Panc1 (cell line): ENCODE data around the gene CCDC110. TPM values are rescaled to one million over a fixed set of nuclear protein-coding genes. Genes with fewer than 3 reads are reported as not detected.
A peak's percentile ranks its signal among the peaks of the same experiment; 100 is the strongest.

Source experiments
- ATAC-seq: fragments of 200-7000 bp; cut with Tn5 transposase; 2 replicates; pipeline ENCODE4 v1.9.1; 2020; ENCODE audit warnings: mild to moderate bottlenecking, moderate library complexity
- BruUV-seq: library from RNA; stranded (reverse); fragments of 400-500 nt; replicated peaks from 2 replicates; lab custom pipeline; 2021; lab: Mats Ljungman, UMichigan
- CTCF ChIA-PET: fragments of 300-600 bp; sonication (Branson Sonifier 250); formaldehyde crosslinking; loops from one replicate; lab custom pipeline; 2022; ENCODE audit warnings: antibody characterized with exemption; lab: Charles Lee
- POLR2A ChIA-PET: fragments of 300-600 bp; sonication (Branson Sonifier 250); formaldehyde crosslinking; loops from one replicate; lab custom pipeline; 2022; ENCODE audit warnings: antibody characterized with exemption; lab: Charles Lee
- DNase-seq: peaks from one replicate; pipeline ENCODE4 v3.0.0-alpha.2; 2010; ENCODE audit warnings: low read depth, low spot score
- H3K27ac ChIP-seq: 2 replicates; pipeline ENCODE4 v1.5.1; 2011; ENCODE audit warnings: mild to moderate bottlenecking, low read length, inconsistent platforms
- H3K27me3 ChIP-seq: fragments of 200-500 bp; sonication (Bioruptor generic); 2 replicates; pipeline ENCODE4 v1.6.0; 2014; ENCODE audit warnings: low read length, inconsistent platforms; ENCODE audit not compliant: control insufficient read depth, insufficient read depth
- H3K36me3 ChIP-seq: fragments of 200-500 bp; sonication (Bioruptor generic); 2 replicates; pipeline ENCODE4 v1.5.1; 2014; ENCODE audit warnings: inconsistent platforms, mild to moderate bottlenecking, low read length, moderate library complexity; ENCODE audit not compliant: control insufficient read depth, insufficient read depth
- H3K4me1 ChIP-seq: 2 replicates; pipeline ENCODE4 v1.5.1; 2011; ENCODE audit warnings: inconsistent platforms, mild to moderate bottlenecking, low read length, moderate library complexity; ENCODE audit not compliant: control insufficient read depth, insufficient read depth
- H3K4me3 ChIP-seq, 2 experiments: 2 replicates each; pipeline ENCODE4 v1.5.1; 2011 to 2012; ENCODE audit warnings: low read depth in 2 of 2, low read length in 2 of 2, mild to moderate bottlenecking in 2 of 2, inconsistent platforms in 1 of 2, moderate library complexity in 1 of 2
- H3K9me3 ChIP-seq: fragments of 200-500 bp; sonication (Bioruptor generic); 2 replicates; pipeline ENCODE4 v1.5.1; 2014; ENCODE audit warnings: low read depth, mild to moderate bottlenecking, inconsistent platforms, low read length, moderate library complexity; ENCODE audit not compliant: control insufficient read depth, insufficient read depth
- POLR2AphosphoS5 ChIP-seq: IDR thresholded peaks from 2 replicates; pipeline ENCODE4 v1.6.1; 2012; ENCODE audit warnings: mild to moderate bottlenecking, low read depth, low read length, moderate library complexity
- REST ChIP-seq, 2 experiments: IDR thresholded peaks; 2 replicates each; pipeline ENCODE4 v1.6.1; 2011 to 2012; ENCODE audit warnings: low read depth in 2 of 2, control low read depth in 1 of 2, low read length in 1 of 2, mild to moderate bottlenecking in 1 of 2, moderate library complexity in 1 of 2; ENCODE audit not compliant: insufficient read depth in 1 of 2
- SIN3A ChIP-seq: IDR thresholded peaks from 2 replicates; pipeline ENCODE4 v1.6.1; 2012; ENCODE audit warnings: low read depth, mild to moderate bottlenecking, low read length, moderate library complexity, borderline replicate concordance; ENCODE audit not compliant: insufficient read depth
- TCF7L2 ChIP-seq: IDR thresholded peaks from 2 replicates; pipeline ENCODE4 v1.6.1; 2011; ENCODE audit warnings: mild to moderate bottlenecking, low read depth, low read length, inconsistent platforms
- in situ Hi-C: cut with HindIII; loops from 2 replicates; pipeline ENCODE4 v1.10.0; 2016; ENCODE audit warnings: low sequenced_read_pairs, low pct_unique_long_range_greater_than_20kb
- intact Hi-C: fragments of 100-400 bp; cut with micrococcal nuclease; formaldehyde crosslinking; loops from one replicate; pipeline ENCODE4 v1.10.0; 2022; ENCODE audit not compliant: unreplicated experiment
- total RNA-seq: library from RNA; stranded (reverse); gene quantifications from one replicate; pipeline ENCODE4 v1.2.1, GENCODE V29; 2021; ENCODE audit not compliant: unreplicated experiment
- TF ChIP-seq, protein P1 (sequence below): fragments of 450-650 bp; IDR thresholded peaks from 2 replicates; pipeline ENCODE4 v1.5.1; 2017; ENCODE audit warnings: mild to moderate bottlenecking

Gene CCDC110
- total RNA-seq, 1 experiment from 2014 or later: 0.05 TPM

DNA sequence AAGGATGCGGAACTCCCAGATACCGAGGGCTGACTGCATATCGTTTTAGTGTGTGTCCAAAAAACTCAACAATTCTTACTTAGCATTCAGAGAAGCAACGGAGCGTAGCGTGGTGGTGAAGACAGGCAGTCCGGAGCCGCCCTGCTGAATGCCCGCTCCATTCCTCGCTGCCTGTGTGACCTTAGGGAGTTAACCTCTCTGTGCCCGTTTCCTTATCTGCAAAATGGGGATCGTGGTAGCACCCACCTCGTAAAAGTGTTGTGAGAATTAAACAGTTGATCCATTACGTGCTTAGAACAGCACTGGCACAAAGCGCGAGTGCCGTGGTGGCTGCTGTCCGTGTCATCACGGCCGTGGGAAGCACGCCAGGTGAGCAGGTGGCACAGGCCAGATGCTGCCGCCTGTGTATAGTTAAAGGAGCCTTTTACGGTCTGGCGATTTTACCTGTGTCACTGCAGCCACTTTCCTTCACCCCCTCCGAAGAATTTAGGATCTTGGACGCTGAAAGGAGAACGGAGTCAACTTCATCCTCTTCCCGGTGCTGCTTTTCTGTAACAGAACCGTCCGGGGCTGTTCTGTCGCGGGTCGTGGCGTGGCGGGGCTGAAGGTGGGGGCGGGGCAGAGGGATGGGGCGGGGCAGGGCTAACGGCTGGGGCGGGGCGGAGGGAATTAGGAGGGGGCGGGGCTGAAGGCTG is 885 bp downstream of the CCDC110 start:
- no TSS peak for BruUV-seq
- H3K4me3 ChIP-seq: peak overlapping the region; percentile 50 to 70
- ChIA-PET CTCF (no interaction called here), POLR2A (no interaction called here)
- TF ChIP-seq, protein P1, sequence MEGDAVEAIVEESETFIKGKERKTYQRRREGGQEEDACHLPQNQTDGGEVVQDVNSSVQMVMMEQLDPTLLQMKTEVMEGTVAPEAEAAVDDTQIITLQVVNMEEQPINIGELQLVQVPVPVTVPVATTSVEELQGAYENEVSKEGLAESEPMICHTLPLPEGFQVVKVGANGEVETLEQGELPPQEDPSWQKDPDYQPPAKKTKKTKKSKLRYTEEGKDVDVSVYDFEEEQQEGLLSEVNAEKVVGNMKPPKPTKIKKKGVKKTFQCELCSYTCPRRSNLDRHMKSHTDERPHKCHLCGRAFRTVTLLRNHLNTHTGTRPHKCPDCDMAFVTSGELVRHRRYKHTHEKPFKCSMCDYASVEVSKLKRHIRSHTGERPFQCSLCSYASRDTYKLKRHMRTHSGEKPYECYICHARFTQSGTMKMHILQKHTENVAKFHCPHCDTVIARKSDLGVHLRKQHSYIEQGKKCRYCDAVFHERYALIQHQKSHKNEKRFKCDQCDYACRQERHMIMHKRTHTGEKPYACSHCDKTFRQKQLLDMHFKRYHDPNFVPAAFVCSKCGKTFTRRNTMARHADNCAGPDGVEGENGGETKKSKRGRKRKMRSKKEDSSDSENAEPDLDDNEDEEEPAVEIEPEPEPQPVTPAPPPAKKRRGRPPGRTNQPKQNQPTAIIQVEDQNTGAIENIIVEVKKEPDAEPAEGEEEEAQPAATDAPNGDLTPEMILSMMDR: no peak
- no peak for TF ChIP-seq REST (IDR thresholded peaks at IDR 0.05; ENCODE audit: insufficient read depth in 1 of 2, low read depth in 2 of 2, low read length in 1 of 2)
- TF ChIP-seq TCF7L2: no peak
- TF ChIP-seq SIN3A: no peak
- TF ChIP-seq POLR2AphosphoS5: no peak
- peaks cover 3% of the 10 kb centered on the region for H3K27me3 ChIP-seq
- no peaks in the 10 kb centered on the region; the same call in 1 of the 2 replicates for H3K36me3 ChIP-seq
- in situ Hi-C loops: no loop called here
- DNase-seq: no peak
- H3K27ac ChIP-seq: no peak overlapping the region
- ATAC-seq: peak; percentile 41
- no peaks in the 10 kb centered on the region for H3K4me1 ChIP-seq
- intact Hi-C loops: loop anchor here (5.0 kb wide), 1 partner anchor 127 kb away; no protein-coding TSS in a partner anchor
- no peaks in the 10 kb centered on the region for H3K9me3 ChIP-seq

GRCh38 chr4:185469580-185470154 is 1.9 kb downstream of the CCDC110 start:
- DNase-seq: no peak
- intact Hi-C loops: loop anchor here (5.0 kb wide), 1 partner anchor 128 kb away; no protein-coding TSS in a partner anchor
- in situ Hi-C loops: no loop called here
- TF ChIP-seq, protein P1: no peak
- TF ChIP-seq TCF7L2 (no peak), POLR2AphosphoS5 (no peak), SIN3A (no peak), REST (IDR thresholded peaks at IDR 0.05; ENCODE audit: insufficient read depth in 1 of 2, low read depth in 2 of 2, low read length in 1 of 2) (no peak)
- H3K4me1 ChIP-seq: no peaks in the 10 kb centered on the region
- POLR2A ChIA-PET: no interaction called here
- no peak overlapping the region for H3K27ac ChIP-seq
- no peaks in the 10 kb centered on the region for H3K9me3 ChIP-seq
- no peak overlapping the region for H3K4me3 ChIP-seq
- no peak for ATAC-seq
- CTCF ChIA-PET: no interaction called here
- no TSS peak for BruUV-seq
- H3K27me3 ChIP-seq: peaks cover 5% of the 10 kb centered on the region
- no peaks in the 10 kb centered on the region; the same call in 1 of the 2 replicates for H3K36me3 ChIP-seq
